Thoracic aorta (tissue), 2 donors: ENCODE data around the gene SPINK8. TPM values are rescaled to one million over a fixed set of nuclear protein-coding genes. Genes with fewer than 3 reads are reported as not detected.
"Not testable (repeated sequence)": the region's sequence is repeated elsewhere in the genome, so short reads cannot be mapped to it uniquely, and the experiment has no call there.

ENCODE experiments used
- ATAC-seq: fragments of 150-250 bp; one replicate; pipeline ENCODE4 v1.8.0; 2017; ENCODE audit warnings: low read depth; ENCODE audit not compliant: insufficient number of reproducible peaks, low FRiP score
- DNase-seq: peaks from one replicate; pipeline ENCODE4 v3.0.0-alpha.2; 2020; ENCODE audit warnings: low spot score
- H3K27ac ChIP-seq, 2 donors: fragments of 200-600 bp; sonication (generic); 1 replicate in 1 of 2; 2 replicates in 1 of 2; pipeline ENCODE4 v1.5.1; 2016; ENCODE audit warnings: mild to moderate bottlenecking in 2 of 2, moderate library complexity in 2 of 2
- H3K27me3 ChIP-seq: fragments of 200-600 bp; sonication (generic); replicated peaks from 2 replicates; pipeline ENCODE4 v1.6.0; 2016; ENCODE audit warnings: mild to moderate bottlenecking; ENCODE audit not compliant: insufficient read depth
- H3K36me3 ChIP-seq: fragments of 200-600 bp; sonication (generic); one replicate; pipeline ENCODE4 v1.5.1; 2016
- H3K4me1 ChIP-seq, 2 donors: fragments of 200-600 bp; sonication (generic); 1 replicate in 1 of 2; 2 replicates in 1 of 2; pipeline versions ENCODE4 v1.5.1 to v1.6.0; 2016; ENCODE audit warnings: low read depth in 2 of 2, mild to moderate bottlenecking in 1 of 2; ENCODE audit not compliant: control insufficient read depth in 1 of 2
- H3K4me3 ChIP-seq: fragments of 200-600 bp; sonication (generic); 2 replicates; pipeline ENCODE4 v1.5.1; 2016; ENCODE audit warnings: mild to moderate bottlenecking
- H3K9me3 ChIP-seq: fragments of 200-600 bp; sonication (generic); 2 replicates; pipeline ENCODE4 v1.5.1; 2016
- CTCF ChIP-seq: fragments of 200-600 bp; sonication (generic); IDR thresholded peaks from one replicate; pipeline ENCODE4 v1.5.1; 2019; ENCODE audit warnings: antibody characterized with exemption
- total RNA-seq, 2 donors: library from RNA; depleted of rRNA; stranded (reverse); fragments of >200 nt; gene quantifications; one replicate each; pipeline versions ENCODE4 v1.1.0 to v1.2.3, GENCODE V29; 2016

Gene SPINK8
- total RNA-seq: not detected

GRCh38 chr3:48333346-48334245 is at the start of gene SPINK8:
Gene SPINK8 (minus strand): TSS chr3:48333661. CDS start chr3:48328341, 5,320 bp downstream.
- H3K36me3 ChIP-seq, ATAC-seq, H3K4me1 ChIP-seq, DNase-seq, H3K4me3 ChIP-seq, H3K9me3 ChIP-seq, H3K27ac ChIP-seq, H3K27me3 ChIP-seq: not testable (repeated sequence)

GRCh38 chr3:48372862-48373435 is 39.5 kb upstream of the SPINK8 start:
- H3K27me3 ChIP-seq: no peaks in the 10 kb centered on the region
- TF ChIP-seq CTCF: no peak
- no peaks in the 10 kb centered on the region for H3K36me3 ChIP-seq
- H3K27ac ChIP-seq: no peak overlapping the region
- DNase-seq (no peak), ATAC-seq (no peak)
- H3K9me3 ChIP-seq: no peaks in the 10 kb centered on the region
- H3K4me1 ChIP-seq: no peaks in the 10 kb centered on the region
- no peak overlapping the region for H3K4me3 ChIP-seq

- Histone ChIP-seq H3K4me1 (no peaks in the 10 kb centered on the region), H3K27me3 (no peaks in the 10 kb centered on the region), H3K9me3 (no peaks in the 10 kb centered on the region), H3K4me3 (no peak overlapping the region), H3K27ac (no peak overlapping the region), H3K36me3 (no peaks in the 10 kb centered on the region)
- DNase-seq: no peak
- no peak for ATAC-seq
- TF ChIP-seq CTCF: no peak
These were observed 38.9 kb upstream of the SPINK8 start for GRCh38 chr3:48372377-48372770.

- H3K27ac ChIP-seq: no peak within 1 kb of the TSS
- no peaks in the 10 kb centered on the region for H3K36me3 ChIP-seq
- H3K9me3 ChIP-seq: no peaks in the 10 kb centered on the region
- DNase-seq: no peak
- no peak for TF ChIP-seq CTCF
- ATAC-seq: no peak
- H3K4me3 ChIP-seq: no peak within 1 kb of the TSS
- H3K4me1 ChIP-seq: no peaks in the 10 kb centered on the region
- H3K27me3 ChIP-seq: no peaks in the 10 kb centered on the region
These were observed 38.4 kb upstream of the SPINK8 start, which contains the start of gene FBXW12 for GRCh38 chr3:48371651-48372376. Gene FBXW12 (plus strand): TSS chr3:48372219. CDS start chr3:48372768, 549 bp downstream.

GRCh38 chr3:48370333-48370713 is 36.9 kb upstream of the SPINK8 start:
- no peak for DNase-seq
- Histone ChIP-seq H3K27me3 (no peaks in the 10 kb centered on the region), H3K9me3 (no peaks in the 10 kb centered on the region), H3K36me3 (no peaks in the 10 kb centered on the region), H3K4me3 (no peak overlapping the region), H3K27ac (no peak overlapping the region), H3K4me1 (no peaks in the 10 kb centered on the region)
- ATAC-seq: no peak
- no peak for TF ChIP-seq CTCF
